ENCODE data around the gene ANO3. TPM values are rescaled to one million over a fixed set of nuclear protein-coding genes. Genes with fewer than 3 reads are reported as not detected.

ANO3 gene
- total RNA-seq, 1 donor: 5.9 TPM

DNA sequence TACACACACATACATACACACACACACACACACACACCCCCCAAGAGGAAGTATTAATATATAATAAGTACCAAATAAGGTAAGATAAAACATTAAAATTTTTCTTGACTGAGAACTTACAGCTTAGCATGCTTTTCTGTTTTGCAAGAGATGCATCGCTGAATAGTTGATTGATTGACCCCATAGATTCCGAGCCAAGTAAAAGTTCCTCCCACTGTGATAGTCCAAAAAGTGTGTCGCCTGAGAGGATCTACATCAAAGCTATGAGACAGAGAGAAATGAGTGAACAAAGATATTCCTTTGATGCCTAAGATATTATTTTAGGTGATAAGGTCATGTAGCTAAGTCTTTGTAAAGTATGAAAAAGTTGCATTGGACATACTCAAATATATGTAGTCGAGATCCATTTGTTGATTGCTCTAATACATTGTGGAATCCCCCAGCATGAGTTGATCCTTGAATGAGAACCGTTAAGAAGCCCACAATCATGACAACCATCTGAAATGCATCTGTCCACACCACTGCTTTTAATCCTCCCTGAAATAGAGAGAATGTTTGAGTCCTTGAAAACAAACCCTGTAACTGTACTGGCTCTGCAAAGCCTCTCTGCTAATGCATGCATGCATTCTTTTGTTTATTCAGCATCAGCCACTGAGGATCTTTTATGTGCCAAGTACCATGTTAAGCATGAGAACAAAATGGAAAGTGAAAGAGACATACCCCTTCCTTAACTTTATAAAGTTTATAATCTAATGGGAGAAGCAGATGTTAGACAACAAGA, 371.7 kb downstream of the ANO3 start:
- TF ChIP-seq, protein P1, sequence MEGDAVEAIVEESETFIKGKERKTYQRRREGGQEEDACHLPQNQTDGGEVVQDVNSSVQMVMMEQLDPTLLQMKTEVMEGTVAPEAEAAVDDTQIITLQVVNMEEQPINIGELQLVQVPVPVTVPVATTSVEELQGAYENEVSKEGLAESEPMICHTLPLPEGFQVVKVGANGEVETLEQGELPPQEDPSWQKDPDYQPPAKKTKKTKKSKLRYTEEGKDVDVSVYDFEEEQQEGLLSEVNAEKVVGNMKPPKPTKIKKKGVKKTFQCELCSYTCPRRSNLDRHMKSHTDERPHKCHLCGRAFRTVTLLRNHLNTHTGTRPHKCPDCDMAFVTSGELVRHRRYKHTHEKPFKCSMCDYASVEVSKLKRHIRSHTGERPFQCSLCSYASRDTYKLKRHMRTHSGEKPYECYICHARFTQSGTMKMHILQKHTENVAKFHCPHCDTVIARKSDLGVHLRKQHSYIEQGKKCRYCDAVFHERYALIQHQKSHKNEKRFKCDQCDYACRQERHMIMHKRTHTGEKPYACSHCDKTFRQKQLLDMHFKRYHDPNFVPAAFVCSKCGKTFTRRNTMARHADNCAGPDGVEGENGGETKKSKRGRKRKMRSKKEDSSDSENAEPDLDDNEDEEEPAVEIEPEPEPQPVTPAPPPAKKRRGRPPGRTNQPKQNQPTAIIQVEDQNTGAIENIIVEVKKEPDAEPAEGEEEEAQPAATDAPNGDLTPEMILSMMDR (IDR thresholded peaks at IDR 0.05; ENCODE audit: insufficient read depth, low read length): no peak
- H3K4me3 ChIP-seq (ENCODE audit: low read depth, low read length): no peak overlapping the region
- DNase-seq (ENCODE audit: low read depth): no peak

DNA sequence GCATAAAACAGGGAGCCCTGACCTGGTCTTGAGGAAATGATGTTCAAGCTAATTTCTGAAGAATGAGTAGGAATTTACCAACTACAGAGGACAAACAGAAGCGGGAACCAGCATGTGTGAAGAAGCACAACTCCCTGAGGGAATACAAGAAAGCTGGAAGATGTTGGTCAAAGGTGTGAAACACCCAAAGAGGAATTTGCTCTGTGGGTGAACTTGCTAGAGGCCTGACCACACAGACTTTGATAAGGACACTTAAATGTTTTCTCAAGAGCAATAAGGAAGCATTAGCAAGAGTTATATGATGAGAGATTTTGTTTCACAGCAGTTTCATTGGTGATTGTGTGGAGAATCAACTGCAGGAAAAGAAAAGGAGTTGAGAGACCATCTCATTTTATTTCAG, 372.3 kb downstream of the ANO3 start:
- TF ChIP-seq, protein P1 (IDR thresholded peaks at IDR 0.05; ENCODE audit: insufficient read depth, low read length): no peak
- H3K4me3 ChIP-seq (ENCODE audit: low read depth, low read length): no peak overlapping the region
- DNase-seq (ENCODE audit: low read depth): no peak

DNA sequence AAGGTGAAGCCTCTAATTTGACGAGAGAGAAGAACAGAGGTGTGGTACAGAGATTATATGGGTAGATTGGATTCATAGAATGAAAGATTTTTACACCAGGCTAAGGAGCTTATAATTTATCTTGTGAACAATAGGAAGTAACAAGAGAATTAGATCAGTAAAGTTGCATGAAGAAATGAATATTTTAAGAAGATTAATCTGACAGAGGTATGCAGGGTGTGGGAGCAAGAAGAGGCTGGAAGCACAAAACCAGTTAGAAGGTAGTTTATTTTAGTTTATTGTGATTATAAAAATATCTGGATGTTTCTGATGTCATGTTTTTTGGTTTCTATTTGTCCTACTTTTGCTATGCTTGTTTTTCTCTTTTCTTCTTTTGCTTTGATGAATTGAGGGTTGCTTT, 374.3 kb downstream of the ANO3 start:
- DNase-seq (ENCODE audit: low read depth): no peak

DNA sequence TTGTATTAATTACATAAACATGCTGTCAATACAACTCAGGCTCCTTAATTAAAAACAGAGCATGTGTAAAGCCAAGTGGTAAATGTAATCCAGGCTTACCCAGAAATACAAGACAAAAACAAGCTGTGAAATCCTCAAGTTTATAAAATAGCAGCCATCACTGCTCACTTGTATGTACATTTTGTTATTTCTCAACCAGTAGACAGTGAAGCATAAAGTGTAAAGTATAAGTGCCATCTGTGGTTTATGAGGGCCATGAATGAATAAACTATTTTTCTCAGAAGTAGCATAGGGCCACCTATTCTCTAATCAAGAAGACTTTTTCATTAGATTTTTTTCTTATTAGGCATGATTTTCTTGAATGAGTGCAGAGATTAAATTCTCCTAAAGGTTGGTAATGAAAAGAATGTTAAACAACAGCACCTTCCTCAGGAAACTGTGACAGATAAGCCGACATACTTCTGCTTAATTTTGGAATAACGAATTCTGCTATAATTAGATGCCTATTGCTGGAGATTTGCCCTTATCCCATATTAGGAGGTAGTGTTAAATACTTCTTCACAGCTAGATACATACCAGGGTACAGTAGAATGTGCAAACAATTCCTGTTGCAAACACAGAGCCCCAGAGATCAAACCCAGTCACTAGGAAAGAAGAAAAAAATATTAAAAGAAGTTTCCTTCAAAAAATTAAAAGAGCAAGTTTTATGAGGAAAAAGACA, 377.0 kb downstream of the ANO3 start:
- H3K4me3 ChIP-seq (ENCODE audit: low read depth, low read length): no peak overlapping the region
- TF ChIP-seq, protein P1 (IDR thresholded peaks at IDR 0.05; ENCODE audit: insufficient read depth, low read length): no peak
- no peak for DNase-seq (ENCODE audit: low read depth)

More for the DNA sequence above, 374.3 kb downstream of the ANO3 start:
- TF ChIP-seq, protein P1 (IDR thresholded peaks at IDR 0.05; ENCODE audit: insufficient read depth, low read length): no peak
- no peak overlapping the region for H3K4me3 ChIP-seq (ENCODE audit: low read depth, low read length)

DNA sequence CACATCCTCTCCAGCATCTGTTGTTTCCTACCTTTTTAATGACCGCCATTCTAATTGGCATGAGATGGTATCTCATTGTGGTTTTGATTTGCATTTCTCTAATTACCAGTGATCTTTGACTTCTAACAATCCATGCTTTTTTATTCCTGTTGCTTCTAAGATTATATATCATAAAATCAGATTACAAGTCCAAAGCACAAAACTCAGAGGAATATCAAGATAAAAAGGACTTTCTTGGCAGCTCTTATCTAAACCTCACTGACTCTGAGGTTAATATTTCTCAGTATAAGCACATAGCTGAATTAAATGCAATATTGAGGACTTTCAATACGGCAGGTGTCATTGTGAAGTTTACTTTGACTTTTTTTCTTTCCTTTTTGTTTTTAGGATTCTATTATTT, 378.6 kb downstream of the ANO3 start:
- TF ChIP-seq, protein P1 (IDR thresholded peaks at IDR 0.05; ENCODE audit: insufficient read depth, low read length): no peak
- H3K4me3 ChIP-seq (ENCODE audit: low read depth, low read length): no peak overlapping the region
- no peak for DNase-seq (ENCODE audit: low read depth)

DNA sequence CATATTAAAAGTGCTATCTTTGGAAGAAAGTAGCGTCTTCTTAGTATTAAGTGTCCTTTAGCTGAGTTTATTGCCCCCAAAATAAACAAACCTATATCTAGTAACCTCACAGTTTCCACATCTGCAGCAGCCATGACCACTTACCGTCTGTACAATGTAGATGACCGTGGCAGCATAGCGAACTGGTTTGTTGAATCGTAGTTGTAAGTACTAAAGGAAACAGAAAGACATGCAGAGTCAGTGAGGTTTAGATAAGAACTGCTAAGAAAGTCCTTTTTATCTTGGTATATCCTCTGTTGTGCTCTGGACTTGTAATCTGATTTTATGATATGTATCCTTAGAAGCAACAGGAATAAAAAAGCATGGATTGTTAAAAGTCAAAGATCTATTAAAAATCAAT, 380.6 kb downstream of the ANO3 start:
- TF ChIP-seq, protein P1 (IDR thresholded peaks at IDR 0.05; ENCODE audit: insufficient read depth, low read length): no peak
- no peak for DNase-seq (ENCODE audit: low read depth)
- H3K4me3 ChIP-seq (ENCODE audit: low read depth, low read length): no peak overlapping the region

Other genes with a start within 250 kb of the ANO3 start
- gene MUC15, start 240.1 kb downstream of the ANO3 start, total RNA-seq (ENCODE audit: low replicate concordance): 0.25 TPM in 1 of 2 replicates, not detected in the other

Data from fibroblast of the aortic adventitia (primary cell).